ENCODE results near the gene RAB7A.
"Not testable (repeated sequence)": the region's sequence is repeated elsewhere in the genome, so short reads cannot be mapped to it uniquely, and the experiment has no call there.

The RAB7A gene

DNA sequence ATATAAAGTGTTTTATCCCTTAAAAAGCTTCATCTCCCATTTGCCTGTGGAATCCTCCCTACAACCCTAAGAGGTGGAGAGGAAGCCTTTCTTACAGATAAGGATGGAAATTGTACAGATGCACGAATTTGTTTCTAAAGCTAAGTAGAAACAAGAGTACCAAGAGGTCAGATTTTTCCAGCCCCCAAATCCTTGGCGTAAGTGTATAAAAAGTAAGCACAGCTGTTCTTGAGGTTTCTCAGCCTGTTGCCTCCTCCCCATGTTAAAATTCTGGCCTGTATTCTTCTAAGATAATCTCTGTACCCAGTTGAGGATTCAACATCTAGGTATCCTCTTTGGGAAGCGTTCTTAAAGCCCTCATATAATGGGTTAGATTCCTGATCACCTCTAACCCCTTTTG, 34.9 kb downstream of the RAB7A start:
- no peak for FAIRE-seq

DNA sequence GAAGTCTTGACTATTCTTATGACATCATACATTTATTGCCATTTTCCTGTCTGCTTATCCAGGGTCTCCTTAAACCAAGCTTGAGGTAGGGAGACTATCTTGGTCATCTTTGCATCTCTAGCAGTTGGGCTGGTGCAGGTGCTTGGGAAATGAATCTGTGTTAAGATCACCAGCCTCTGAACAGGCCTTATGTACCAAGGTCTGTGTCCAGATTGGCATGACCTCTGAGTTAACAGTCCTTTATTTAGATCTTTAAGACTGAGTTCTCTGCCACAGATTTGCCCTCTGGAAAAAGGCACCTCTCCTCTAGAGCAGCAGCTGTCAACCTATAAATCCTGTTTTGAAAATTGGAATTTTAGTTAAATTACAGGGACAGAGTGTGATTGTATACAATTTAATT, 35.4 kb downstream of the RAB7A start:
- FAIRE-seq, result no peak

DNA sequence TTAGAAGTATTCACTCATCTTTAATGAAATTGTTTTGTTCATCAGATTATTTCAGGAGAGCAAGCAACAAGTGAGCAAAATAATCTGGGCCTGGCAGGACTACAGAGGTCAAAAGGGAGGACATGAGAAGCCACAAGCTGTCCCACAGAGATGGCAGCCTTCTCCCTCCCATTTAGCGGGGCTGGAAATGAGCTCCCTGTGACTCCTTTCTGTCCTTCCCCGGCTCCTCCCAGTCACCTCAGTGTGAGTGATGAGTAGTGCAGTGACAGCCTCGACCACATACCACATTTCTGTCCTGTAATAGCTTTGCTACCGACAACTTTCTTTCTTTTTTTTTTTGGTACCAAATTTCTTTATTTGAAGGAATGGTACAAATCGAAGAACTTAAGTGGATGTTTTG, 38.0 kb downstream of the RAB7A start:
- FAIRE-seq, result no peak

GRCh38 chr3:128764863-128765262, 38.9 kb downstream of the RAB7A start:
- no peak for FAIRE-seq

DNA sequence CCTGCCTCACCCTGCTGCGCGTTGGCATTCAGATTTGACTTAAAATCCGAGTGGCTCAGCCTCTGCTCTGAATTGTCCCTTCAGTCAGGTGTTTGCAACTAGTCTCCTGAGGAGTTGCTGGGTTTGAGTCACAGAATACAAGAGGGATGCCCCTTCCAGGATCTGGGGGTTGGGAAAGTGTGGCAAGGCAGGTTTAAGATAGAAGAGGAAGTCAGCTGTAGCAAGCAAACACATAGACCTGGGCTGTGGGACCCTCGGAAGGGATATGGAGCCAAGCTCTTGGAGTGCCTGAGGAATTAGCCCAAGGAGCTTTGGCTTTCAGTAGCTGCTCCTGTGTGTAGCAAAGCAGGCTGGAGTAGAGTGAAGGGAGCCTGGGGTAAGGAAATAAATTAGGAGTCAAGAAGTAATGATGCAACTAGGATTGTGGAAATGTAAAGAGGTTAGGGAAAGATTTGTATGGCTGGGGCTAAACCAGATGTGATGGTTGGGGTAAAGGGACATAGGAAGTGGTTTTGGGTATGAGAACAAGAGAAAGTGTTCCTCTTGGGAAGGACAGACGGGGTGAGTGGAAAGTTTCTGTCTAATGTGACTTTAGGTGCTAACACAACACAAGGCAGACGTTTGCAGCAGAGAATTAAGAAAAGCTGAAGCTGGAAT, 41.2 kb downstream of the RAB7A start:
- no peak for FAIRE-seq

DNA sequence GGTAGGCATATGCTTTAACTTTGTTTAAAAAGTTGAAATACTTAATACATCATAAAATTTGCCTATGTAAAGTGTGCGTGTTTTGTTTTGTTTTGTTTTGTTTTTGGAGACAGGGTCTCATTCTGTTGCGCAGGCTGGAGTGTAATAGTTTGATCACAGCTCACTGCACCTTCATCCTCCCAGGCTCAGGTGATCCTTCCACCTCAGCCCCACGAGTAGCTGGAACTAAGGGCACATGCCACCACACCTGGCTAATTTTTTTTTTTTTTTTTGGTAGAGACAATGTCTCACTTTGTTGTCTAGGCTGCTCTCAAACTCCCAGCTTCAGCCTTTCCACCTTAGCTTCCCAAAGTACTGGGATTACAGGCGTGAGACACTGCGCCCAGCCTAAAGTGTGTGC, 42.5 kb downstream of the RAB7A start:
- FAIRE-seq, result no peak

DNA sequence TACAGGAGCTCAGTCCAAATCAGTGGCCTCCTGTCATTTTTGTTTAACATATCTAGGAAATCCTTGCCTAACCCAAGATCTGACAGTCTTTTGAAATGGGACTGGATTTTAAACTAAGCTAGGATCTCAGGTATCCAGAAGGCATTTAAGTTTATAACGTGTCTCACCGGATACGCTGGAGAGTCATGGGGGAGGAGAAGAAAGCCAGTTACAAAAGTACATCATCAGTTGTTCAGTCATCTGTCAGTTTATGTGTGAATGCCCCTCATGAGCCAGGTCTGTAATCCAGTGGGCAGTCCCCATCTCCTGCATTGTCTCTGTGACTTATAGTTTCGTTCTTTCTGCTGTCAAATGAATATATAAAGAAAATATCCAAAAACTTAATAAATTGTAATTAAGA, 44.4 kb downstream of the RAB7A start:
- no peak for FAIRE-seq

DNA sequence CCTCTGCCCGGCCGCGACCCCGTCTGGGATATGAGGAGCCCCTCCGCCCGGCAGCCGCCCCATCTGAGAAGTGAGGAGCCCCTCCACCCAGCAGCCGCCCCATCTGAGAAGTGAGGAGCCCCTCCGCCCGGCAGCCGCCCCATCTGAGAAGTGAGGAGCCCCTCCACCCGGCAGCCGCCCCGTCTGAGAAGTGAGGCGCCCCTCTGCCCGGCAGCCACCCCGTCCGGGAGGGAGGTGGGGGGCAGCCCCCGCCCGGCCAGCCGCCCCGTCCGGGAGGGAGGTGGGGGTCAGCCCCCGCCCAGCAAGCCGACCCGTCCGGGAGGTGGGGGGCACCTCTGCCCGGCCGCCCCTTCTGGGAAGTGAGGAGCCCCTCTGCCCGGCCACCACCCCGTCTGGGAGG, 47.2 kb downstream of the RAB7A start:
- not testable (repeated sequence) for FAIRE-seq

GRCh38 chr3:128773592-128773991, 47.6 kb downstream of the RAB7A start:
- FAIRE-seq, result not testable (repeated sequence)

DNA sequence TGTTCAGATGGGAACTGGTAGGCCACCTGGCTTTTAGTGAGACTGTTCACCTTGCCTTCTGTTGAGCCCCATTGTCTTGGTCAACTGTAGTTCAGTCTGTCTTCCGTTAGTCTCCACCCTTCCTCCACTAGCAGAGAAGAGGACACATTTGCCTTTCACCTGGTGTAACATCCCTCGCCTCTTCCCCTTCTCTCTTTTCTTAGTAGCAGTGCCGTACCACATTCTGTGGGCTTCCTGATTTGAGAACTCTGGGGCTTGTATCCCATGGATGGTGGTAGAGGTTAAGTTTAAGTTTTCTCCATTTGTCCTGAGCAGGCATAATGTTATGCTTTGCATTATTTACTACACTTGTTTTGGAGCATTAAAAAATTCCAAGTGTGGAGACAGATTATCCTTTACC, 49.3 kb downstream of the RAB7A start:
- FAIRE-seq, result no peak

GRCh38 chr3:128775906-128776542, 50.0 kb downstream of the RAB7A start:
- no peak for FAIRE-seq

DNA sequence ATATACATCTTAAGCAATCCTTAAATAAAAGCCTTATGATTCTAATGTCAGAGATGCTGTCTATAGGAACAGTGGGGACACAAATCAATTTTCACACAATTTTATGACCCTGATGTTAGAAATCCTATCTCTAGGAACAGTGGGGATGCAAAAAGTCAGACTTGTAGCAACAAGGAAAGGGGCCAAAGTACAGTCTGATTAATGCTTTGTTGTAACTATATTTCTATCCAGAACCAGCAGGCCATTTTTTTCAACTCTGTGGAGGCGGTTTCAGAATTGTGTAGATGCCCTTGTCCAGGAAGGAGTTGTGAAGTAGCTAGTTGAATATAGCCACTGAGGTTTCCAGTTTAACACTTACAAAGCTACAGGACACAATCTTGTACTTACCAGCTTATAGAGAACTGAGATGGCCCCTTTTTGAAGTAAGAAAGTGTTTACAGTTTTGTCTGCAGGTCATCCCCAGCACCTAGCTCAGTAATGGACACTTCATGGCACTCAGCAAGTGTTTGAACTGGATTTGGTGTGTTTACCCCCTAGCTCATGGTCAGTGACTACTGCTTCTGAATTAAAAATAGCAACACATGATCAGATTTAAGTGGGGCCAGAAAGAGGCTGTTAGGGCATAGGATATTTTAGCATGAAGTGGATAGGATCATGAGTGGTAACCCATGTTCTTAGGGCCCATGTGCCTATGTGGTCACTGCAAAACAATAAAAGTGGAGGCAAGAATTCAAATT, 54.3 kb downstream of the RAB7A start:
- FAIRE-seq, result no peak

DNA sequence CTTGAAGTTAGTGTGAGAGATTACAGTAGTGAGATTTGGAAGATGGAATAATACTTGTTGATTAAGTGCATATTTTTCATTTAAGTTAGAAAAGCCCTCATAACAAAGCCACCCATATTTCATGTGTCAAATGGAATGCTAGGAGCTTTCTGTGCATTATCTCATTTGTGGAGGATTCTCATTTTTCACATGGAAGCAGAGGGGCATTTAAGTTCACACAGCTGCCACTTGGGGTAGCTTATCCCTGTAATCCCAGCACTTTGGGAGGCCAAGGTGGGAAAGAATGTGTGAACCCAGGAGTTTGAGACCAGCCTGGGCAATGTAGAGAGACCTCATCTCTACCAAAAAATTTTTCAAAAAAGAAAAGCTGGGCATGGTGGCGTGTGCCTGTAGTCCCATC, 55.2 kb downstream of the RAB7A start:
- no peak for FAIRE-seq

GRCh38 chr3:128782282-128783146, 56.5 kb downstream of the RAB7A start:
- FAIRE-seq, result no peak

GRCh38 chr3:128783774-128784173, 57.8 kb downstream of the RAB7A start:
- no peak for FAIRE-seq

- no peak for FAIRE-seq
Observed at GRCh38 chr3:128784232-128784631, 58.2 kb downstream of the RAB7A start.

DNA sequence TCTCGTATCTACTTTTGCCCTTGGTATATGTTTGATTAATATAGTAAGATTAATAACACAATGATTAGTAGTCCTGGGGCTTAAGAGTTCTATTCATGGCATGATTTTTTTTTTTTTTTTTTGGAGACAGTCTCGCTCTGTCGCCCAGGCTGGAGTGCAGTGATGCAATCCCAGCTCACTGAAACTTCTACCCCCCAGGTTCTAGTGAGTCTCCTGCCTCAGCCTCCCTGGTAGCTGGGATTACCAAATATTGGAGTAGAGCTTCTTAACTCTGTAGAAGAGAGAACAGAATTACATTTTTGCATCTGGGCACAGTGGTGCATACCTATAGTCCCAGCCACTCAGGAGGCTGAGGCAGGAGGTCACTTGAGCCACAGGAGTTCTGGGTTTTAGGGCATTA, 58.9 kb downstream of the RAB7A start:
- FAIRE-seq, result no peak

GRCh38 chr3:128786434-128787020, 60.5 kb downstream of the RAB7A start:
- FAIRE-seq, result no peak

DNA sequence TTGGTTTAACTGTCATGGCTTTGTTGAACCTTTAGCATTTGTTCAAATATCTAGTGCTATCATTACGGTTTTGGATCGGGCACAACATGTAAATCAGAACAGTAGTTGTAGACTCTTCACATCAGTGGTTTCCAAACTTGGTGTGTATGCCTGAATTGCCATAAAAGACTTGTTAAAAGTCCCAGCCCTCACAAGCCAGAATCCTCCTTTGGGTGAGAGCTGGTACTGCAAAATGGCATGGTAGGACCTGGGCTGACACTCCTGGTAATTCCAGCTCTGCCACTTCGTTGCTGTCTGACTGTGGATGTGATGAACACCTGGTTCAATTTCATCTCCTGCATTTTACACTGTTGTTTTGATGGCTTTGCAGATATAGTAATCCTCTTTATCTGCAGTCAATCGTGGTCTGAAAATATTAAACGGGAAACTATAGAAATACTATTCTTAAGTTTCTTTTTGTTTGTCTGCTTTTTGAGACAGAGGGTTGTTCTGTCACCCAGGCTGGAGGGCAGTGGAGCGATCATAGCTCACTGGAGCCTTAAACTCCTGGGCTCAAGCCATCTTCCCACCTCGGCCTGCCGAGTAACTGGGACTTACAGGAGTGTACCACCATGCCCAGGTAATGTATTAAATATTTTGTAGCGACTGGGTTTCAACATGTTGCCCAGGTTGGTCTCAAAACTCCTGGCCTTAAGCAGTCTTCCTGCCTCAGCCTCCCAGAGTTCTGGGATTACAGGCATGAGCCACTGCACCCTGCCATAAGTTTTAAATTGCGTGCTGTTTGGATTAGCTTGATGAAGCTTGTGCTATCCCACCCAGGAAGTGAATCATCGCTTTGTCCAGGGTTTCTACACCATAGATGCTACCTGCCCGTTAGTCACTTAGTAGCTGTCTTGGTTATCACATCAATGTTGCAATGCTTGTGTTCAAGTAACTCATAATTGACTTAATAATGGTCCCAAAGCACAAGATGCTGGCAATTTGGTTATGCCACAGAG, 61.6 kb downstream of the RAB7A start:
- peak; percentile 23 for FAIRE-seq

DNA sequence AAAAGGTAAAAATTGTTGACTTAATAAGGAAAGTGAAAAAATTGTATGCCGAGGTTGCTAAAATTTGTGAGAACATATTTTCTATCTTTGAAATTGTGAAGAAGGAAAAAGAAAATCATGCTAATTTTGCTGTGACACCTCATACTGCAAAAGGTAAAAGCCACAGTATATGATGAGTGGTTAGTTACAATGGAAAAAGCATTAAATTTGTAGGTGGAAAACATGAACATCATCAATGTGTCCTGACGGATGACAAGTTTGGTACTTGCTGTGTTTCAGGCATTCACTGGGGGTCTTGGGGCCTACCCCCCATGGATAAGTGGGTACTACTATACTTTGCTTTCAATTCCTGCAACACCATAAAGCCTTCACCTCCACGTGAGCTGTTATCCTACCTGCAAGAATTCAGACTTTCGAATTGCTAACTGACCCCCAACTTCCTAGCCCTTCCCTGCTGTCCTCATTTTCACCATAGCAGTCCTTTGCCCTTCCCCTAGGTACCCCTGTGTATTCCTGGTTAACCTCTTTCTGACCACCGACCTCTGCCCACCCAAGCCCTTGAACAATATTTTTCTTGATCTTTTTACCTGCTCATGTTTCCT, 62.4 kb downstream of the RAB7A start:
- no peak for FAIRE-seq

Measured in G401.6 (cell line).